ENCODE data around the gene PRSS2.

PRSS2 gene

DNA sequence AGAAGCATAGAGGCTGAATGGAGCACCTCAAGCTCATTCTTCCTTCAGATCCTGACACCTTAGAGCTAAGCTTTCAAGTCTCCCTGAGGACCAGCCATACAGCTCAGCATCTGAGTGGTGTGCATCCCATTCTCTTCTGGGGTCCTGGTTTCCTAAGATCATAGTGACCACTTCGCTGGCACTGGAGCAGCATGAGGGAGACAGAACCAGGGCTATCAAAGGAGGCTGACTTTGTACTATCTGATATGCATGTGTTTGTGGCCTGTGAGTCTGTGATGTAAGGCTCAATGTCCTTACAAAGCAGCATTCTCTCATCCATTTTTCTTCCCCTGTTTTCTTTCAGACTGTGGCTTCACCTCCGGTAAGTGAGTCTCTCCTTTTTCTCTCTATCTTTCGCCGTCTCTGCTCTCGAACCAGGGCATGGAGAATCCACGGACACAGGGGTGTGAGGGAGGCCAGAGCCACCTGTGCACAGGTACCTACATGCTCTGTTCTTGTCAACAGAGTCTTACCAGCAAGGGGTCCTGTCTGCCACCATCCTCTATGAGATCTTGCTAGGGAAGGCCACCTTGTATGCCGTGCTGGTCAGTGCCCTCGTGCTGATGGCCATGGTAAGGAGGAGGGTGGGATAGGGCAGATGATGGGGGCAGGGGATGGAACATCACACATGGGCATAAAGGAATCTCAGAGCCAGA is 31.0 kb downstream of the PRSS2 start:
- DNase-seq (ENCODE audit: low read depth), result no peak

DNA sequence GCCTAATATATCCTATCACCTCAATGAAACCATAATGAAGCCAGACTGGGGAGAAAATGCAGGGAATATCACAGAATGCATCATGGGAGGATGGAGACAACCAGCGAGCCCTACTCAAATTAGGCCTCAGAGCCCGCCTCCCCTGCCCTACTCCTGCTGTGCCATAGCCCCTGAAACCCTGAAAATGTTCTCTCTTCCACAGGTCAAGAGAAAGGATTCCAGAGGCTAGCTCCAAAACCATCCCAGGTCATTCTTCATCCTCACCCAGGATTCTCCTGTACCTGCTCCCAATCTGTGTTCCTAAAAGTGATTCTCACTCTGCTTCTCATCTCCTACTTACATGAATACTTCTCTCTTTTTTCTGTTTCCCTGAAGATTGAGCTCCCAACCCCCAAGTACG is 31.5 kb downstream of the PRSS2 start:
- no peak for DNase-seq (ENCODE audit: low read depth)

DNA sequence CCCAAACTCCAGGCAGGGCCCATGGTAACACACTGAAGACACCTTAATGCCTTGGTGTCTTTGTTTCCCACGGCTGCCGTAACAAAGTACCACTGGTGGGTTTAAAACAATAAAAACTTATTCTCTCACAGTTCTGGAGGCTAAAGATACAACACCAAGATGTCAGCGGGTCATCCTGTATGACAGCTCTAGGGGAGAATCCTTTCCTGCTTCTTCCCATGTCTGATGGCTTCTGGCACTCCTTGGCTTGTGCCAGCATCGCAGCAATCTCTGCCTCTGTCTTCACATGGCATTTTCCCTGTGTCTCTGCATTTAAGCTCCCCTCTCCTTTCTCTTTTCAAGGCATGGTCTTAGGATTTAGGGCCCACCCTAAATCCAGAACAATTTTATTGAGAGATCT is 33.1 kb downstream of the PRSS2 start:
- DNase-seq (ENCODE audit: low read depth), result no peak

DNA sequence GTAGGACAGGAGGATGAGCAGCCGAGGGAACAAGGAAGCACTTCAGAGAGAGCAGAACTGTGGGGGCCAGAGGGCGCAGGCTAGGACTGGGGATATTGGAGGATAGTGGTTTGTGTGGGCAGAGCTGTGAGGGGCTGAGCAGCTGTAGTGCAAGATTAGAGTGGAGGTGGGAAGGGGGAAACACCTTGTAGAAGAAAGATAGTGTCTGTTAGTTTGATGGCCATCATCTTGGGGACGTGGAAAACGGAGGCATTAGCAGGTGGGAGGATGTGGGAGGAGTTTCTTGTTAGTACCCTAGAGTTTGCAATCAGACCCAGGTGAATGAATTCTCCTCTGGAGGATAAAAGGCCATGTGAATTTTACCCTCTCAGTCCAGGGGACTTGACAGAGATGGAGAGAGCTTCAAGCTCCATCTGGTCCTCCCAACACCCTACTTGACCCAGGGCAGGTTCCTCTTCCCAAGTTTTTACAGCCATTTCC is 34.0 kb downstream of the PRSS2 start:
- no peak for DNase-seq (ENCODE audit: low read depth)

DNA sequence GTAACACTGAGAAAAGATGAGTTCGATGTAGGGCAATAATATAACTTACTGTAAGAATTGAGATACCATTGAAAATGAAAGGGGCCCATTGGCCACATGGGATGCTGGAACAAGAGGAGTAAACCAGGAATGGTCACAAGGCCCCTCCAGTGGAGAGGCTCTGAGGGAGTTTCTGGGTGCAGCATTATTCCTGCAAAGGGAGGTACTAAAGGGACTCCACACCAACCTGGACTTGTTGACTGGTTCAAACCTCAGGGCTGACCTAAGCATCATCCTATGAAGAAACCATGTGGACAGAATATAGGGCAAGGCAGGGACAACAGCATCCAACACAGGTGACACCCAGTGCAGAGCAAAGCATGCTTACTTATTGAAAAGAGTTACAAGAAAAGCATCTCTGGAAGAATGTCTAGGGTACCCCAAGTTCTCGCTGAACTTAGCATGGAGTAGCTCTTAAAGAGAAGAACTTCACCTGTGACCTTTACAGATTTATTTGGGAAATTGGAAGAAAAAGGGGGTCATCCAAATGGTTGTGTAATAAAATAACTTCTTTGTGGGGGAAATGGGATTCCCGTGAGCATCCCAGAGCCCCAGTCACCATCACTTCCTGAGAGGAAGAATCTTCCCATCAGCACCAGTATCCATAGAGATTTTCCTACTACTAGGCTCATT is 34.7 kb downstream of the PRSS2 start:
- no peak for DNase-seq (ENCODE audit: low read depth)

DNA sequence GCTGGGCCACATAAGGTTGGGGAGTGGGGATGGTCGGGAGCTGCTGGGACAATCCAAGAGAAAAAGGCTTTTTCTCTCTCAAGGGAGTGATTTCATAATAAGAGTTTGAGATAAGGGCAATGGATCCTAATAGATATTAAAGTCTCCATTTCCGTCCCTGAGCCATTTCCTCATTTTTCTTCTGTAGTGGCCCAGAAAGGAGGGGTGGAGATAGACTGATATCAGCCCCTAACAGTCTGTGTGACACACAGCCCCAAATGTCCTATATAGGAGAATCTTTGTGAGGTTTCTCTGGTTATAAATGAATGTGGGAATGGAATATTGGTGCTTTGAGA is 35.2 kb downstream of the PRSS2 start:
- no peak for DNase-seq (ENCODE audit: low read depth)

DNA sequence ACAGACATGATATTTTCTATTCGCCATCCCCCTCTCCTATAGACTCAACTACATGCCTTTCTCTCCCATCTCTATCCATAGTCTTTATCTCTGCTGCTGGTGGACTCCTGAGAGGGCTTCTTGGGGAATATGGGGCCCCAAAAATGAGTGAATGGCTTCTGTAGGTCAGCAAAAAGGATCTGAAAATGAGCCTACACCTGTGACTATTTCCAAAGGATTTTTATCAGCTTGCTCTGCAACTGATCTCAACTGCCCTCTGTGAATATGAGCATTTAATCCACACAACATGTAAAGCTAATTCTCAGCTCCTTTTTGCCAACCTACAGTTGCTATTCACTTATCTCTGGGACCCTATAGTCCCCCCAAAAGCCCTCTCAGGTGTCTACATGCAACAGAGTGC is 36.2 kb downstream of the PRSS2 start:
- no peak for DNase-seq (ENCODE audit: low read depth)

DNA sequence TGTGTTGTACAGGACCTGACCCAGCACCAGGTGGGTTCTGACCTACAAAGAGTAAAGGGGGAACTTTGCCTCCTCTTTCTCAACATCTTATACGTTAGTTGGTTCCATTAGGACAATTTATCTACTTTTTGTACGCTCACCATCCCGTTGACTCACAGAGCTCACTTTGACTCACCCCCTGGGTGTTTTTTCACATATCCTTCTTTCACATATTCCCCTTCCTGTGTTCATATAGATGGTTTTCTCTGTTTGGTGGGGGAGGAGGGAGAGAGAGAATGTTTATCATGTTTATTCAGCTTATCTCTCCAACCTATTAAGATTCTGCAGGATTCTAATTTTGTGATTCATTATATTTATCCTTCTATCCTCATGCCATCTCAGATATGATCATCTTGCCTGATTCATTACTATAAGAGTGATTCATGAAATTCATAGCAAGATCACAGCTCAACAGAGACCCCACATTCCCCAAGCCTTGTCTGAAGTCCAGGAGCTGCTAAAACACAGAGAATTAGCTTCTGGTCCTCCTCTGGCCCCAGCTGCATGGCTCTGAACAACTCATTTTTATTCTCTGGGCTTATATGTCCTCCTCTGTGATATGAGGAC is 37.2 kb downstream of the PRSS2 start:
- DNase-seq (ENCODE audit: low read depth), result peak; percentile 59

DNA sequence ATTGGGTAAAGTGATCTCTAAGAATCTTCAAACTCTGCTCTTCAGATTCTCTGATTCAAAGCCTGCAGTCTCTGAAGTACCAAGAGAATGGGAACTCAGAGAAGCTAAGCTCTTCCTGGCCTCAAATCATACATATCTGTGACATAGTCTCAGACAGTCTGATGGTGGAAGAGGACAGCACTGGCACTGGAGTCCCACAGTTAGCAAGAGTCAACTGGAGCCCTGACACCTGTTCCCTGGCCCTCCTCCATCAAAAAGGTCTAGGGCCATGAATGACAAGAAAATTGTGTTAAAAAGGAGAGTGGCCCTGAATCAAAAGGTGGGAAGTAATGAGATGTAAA is 37.7 kb downstream of the PRSS2 start:
- DNase-seq (ENCODE audit: low read depth), result no peak

DNA sequence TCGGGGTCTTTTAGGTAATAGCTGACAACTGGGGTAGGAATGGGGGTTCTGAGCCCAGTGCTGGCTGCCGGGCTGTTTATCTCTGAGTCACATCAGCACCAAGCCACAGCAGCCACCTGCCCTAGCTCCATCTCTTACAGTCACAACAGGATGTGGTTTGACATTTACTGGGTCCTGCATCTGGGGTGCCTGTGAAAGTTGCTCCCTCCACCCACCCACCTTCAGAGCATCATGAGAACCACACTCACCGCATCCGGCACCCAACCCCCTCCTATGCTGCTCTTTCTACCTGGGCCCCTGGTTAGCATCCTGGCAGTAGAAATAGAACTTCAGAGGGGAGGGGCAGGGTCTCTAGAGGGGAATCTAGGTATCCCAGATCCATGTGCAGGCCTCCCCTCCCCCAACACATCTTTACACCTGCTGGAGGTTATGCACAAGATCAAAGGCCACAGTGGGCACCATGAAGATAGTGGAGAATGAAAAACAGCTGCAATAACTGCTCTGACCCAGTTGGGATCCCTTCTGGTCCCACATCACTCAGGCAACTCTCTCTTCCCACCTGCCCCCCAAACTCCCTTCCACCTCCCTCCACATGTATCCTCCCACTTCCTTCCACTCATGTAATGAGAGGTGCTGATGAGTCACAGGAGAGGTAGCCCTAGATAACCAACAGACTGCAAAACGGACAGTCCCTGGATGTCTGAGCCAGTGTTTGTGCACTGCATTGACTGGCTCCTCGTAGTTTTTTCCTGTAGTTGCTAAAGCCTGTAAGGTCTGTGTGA is 38.2 kb downstream of the PRSS2 start:
- DNase-seq (ENCODE audit: low read depth), result peak; percentile 69

DNA sequence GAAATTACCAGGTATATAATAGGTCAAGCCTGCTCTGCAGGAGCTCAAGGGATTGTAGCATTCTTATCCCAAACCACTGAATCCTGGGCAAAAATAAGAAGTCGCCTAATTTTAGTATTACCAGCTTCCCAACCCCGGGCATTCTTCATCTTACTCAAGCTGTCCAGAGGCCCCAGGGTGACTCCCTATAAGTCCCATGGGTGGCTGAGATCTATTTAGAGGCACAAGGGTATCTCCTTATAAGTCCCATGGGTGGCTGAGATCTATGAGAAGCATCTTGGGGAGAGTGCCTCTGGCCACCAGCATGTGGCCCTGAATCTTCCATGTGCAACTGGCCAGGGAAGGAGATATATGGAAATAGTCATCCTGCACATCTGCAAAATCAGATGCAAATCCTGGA is 38.9 kb downstream of the PRSS2 start:
- DNase-seq (ENCODE audit: low read depth), result no peak

DNA sequence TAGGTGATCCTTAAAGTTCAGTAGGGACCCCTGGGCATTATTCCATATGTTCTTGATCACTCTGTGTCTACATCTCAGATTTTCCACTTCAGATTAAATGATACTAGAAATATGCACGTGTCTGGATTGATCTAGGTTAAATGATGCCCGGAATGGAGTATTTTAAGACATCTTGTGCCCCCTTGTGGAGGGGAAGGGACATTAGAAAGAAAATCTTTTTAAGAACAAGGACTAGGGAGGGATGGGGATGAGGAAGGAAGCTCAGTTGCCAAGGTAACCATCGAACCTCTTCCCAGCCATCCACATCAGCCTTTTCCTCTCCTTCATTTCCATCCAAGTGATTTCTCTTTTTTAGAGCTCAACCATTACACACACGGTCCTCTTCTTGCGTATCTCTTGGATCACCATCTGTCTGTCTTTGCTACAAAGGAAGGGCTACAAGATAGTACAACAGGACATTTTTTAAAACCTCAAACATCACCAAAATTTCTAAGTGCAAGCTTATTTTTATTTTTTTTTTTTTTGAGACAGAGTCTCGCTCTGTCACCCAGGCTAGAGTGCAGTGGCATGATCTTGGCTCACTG is 40.5 kb downstream of the PRSS2 start:
- DNase-seq (ENCODE audit: low read depth), result peak; percentile 75

DNA sequence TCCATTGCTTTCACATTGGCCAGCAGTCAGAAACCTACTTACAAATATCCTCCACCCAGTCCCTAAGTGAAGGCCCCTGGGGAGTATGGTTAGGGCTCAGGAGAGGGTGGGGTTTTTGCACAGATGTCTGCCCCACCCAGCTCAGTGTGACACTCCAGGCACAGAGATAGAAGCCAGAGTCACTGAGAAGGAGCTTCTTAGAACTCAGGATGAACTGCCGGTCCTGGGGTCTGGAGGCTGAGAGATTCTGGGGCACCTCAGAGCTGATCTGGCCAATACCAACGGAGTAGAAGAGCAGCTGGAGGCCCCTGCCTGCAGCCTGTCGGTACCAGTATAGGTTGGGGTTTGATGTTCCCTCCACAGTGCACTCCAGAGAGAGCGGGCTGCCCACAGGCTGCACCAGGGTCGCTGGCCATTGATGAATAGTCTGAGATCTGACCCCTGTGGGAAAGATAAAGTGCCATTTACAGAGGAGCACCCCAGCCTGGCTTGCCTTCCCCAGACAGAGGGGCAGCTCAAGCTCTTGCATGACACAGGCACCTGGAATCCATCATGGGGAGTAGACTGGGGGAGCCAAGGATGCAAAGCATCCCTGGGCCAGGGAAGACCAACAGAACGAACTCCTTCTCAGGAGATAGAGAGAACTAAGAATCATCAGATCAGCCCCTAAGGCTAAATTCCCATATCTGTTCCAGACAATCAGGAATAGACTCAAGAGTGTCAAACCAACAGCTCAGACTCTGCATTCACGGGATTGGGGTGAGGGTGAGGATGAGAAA is 41.9 kb downstream of the PRSS2 start:
- DNase-seq (ENCODE audit: low read depth), result peak; percentile 6

DNA sequence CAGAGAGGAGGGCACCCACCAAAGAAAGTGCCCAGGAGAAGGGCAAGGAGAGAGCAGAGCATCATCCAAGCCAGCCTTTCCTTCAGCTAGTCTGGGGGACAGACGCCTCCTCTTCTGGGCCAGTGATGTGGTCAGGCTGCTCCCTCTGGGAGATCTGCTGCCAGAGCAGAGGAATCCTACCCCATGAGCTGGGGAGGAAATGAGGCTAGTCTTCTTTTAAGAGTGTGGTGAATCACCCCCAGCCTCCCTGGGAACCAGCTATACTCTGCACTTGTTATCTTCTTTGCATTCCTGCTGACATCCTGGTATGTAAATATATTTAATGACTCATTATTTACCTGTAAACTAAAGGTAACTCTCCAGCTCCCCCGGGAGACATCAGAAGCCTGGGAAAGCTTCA is 42.5 kb downstream of the PRSS2 start:
- DNase-seq (ENCODE audit: low read depth), result peak; percentile 68

DNA sequence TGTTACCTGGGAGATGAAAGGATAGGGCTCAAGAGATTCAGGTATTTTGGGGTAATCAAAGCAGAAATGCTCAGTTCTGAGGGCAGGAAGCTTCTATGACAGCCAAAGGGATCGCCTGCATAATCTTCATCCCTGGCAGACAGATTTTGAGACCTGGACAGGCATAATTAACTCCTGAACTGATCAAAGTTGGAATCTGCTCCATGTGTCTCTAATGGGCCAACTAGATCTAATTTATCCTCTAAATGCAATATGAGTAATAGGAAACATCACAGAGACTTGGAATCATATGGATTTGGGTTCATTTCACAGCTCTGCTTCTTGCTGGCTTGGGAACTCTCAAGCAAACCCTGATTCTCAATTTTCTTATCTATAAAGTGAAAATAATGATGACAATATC is 42.9 kb downstream of the PRSS2 start:
- DNase-seq (ENCODE audit: low read depth), result no peak

DNA sequence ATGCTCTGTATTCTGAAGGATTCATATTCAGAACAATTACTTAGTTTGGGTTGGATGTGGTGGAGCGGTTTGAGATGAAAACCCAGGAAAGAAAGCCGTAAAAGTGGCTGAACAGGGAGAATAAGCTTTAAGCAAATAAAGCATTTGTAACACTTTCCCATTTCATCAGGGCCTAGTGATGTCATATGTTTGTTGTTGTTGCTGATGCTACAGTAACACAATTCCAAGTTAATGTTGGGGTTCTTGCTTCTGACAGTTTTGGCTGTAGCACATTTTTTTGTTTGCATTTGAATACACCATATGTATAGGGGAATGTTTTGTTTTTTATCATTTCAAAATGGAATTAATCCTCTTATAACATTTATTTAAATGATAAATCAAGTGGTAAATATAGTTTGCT is 43.7 kb downstream of the PRSS2 start:
- DNase-seq (ENCODE audit: low read depth), result no peak

DNA sequence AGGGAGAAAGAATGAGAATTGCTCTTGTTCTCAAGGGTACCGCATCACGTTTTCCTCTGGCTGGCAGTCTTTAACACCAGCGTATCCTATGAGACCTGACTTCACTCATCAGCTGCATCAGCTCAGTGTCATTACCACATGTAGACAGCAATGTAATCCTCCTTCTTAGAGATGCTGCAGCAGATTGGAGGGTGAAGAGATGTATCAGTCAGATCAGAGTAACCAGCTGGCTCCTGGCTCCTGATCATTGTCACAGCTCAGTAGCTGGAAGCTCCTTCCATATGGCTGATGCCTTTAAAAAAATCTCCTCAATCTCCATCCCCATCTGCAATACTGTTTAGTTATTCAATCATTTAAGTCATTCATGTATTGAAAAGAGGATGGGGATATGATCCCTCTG is 44.4 kb downstream of the PRSS2 start:
- DNase-seq (ENCODE audit: low read depth), result no peak

DNA sequence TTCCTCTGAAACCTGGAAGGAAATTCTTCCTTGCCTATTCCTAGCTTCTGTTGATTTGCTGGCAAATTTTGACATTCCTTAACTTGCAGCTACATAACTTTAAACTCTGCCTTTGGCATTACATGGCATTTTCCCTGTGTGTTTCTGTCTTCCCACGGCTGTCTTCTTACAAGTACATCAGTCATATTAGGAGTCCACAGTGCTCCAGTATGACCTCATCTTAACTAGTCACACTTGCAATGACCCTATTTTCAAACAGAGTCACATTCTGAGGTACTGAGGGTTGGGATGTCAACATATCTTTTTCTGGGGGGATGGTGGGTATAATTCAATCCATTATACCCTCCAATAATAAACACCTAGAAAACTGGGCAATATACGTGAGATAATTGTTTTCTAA is 46.7 kb downstream of the PRSS2 start:
- no peak for DNase-seq (ENCODE audit: low read depth)

DNA sequence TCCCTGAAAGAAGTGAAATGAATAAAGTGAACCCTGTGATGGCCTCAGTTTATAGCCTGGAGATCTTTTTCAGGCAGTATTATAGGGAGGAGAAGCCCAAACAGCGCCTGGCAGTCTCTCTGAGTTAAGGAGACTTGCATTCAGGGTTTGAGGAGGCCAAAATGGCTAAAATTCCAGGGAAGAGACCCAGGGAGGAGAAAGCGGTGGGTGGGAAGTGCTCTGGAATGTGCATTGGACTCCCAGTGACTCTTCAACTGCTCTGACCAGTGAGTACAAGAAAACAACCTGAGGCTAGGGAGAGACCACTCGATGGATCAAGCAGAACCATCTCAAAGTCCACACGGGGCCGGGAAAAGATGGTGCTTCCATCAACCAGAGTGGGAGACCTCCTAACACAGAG is 48.8 kb downstream of the PRSS2 start:
- DNase-seq (ENCODE audit: low read depth), result no peak

DNA sequence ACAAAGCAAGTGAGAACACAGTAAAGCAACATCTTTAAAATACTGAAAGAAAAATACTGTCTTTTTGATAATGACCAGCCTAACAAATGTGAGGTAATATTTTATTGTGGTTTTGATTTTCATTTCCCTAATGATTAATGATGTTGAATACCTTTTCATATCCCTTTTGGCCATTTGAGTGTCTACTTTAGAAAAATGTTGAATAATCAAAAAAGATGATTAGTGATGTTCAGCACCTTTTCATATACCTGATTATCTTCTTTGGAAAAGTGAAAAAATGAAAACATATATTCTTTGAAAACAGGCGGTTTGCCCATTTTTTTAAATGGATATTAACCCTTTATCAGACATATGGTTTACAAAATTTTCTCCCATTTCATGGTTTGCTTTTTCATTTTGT is 51.9 kb downstream of the PRSS2 start:
- DNase-seq (ENCODE audit: low read depth), result no peak

Data from ELR (cell line).